Measurements from ENCODE around the gene FOXO1. TPM values are rescaled to one million over a fixed set of nuclear protein-coding genes. Genes with fewer than 3 reads are reported as not detected.

Gene FOXO1
- total and polyA plus RNA-seq, 2 of the 13 experiments (the other 11 are each of a cell fraction or from before 2014, with no cell fraction given) = 8.1 to 13.1 TPM

- FAIRE-seq (no peak), DNase-seq (ENCODE audit: low spot score) (no peak), ATAC-seq (peak; percentile 21)
- Histone ChIP-seq H3K9ac (ENCODE audit: insufficient read depth, low read depth, low read length) (no peak overlapping the region), H4K20me1 (ENCODE audit: insufficient read depth, low read length) (no peaks in the 10 kb centered on the region), H3K36me3 (replicated peaks in 1 of 2; ENCODE audit: control insufficient read depth in 1 of 2, insufficient read depth in 2 of 2, low read length in 2 of 2) (no peaks in the 10 kb centered on the region), H3K4me3 (replicated peaks in 1 of 3; ENCODE audit: insufficient read depth in 1 of 3, low read depth in 2 of 3, low read length in 3 of 3) (no peak overlapping the region), H3K27me3 (ENCODE audit: control insufficient read depth in 1 of 2, insufficient read depth in 2 of 2, low read length in 2 of 2) (no peaks in the 10 kb centered on the region), H3K79me2 (ENCODE audit: insufficient read depth, low read length) (peaks cover 3% of the 10 kb centered on the region), H3K9me3 (ENCODE audit: low read length) (no peaks in the 10 kb centered on the region), H3K4me2 (ENCODE audit: low read depth, low read length) (no peak overlapping the region), H2AFZ (ENCODE audit: low read length) (no peak overlapping the region), H3K27ac (ENCODE audit: extremely low read length, insufficient read depth, low read length) (peak overlapping the region; percentile 9), H3K4me1 (ENCODE audit: insufficient read depth, low read length) (peaks cover 66% of the 10 kb centered on the region)
- intact Hi-C loops (cut with micrococcal nuclease; ENCODE audit: unreplicated experiment) = no loop called here
- TF ChIP-seq PLRG1 (conservative IDR thresholded peaks at IDR 0.05) = no peak
- TF ChIP-seq ZNF687 (CRISPR knock-in tag; IDR thresholded peaks at IDR 0.05) = peak; percentile 30; the same call in 1 of the 2 replicates
- in situ Hi-C loops (cut with HindIII; ENCODE audit: extremely low pct_ligation_motif_present, low pct_unique_long_range_greater_than_20kb) = no loop called here
- no TSS peak for BruUV-seq (replicated peaks)
- WGBS (ENCODE audit: low lambda C conversion rate) = 94% methylated on average over 6 of the region's 7 CpGs
- POLR2A ChIA-PET = no interaction called here
- CTCF ChIA-PET (ENCODE audit: low intra/inter-chr PET ratio, low total read pairs) = no interaction called here
Observed at GRCh38 chr13:40546047-40546446, 120.4 kb downstream of the FOXO1 start.
